Right lobe of liver (tissue), 4 donors: ENCODE data around the gene ARHGAP22.
"Not testable (repeated sequence)": the region's sequence is repeated elsewhere in the genome, so short reads cannot be mapped to it uniquely, and the experiment has no call there.

Source experiments
- CTCF ChIP-seq, 4 donors: fragments of 200-600 bp in 3 of 4; fragments of 450-650 bp in 1 of 4; IDR thresholded peaks; one replicate each; pipeline versions ENCODE4 v1.5.1 to v1.8.0; 2016 to 2022; ENCODE audit warnings: antibody characterized with exemption in 4 of 4, mild to moderate bottlenecking in 2 of 4
- POLR2A ChIP-seq: fragments of 450-650 bp; IDR thresholded peaks from one replicate; pipeline ENCODE4 v1.6.1; 2017; ENCODE audit warnings: antibody characterized with exemption, mild to moderate bottlenecking
- donor health status: DM: no; HTN: no; CAD: no.
- donor health status: DM: no; HTN: no; CAD: no.
- donor health status: DM: no; HTN: yes; CAD: no.

DNA sequence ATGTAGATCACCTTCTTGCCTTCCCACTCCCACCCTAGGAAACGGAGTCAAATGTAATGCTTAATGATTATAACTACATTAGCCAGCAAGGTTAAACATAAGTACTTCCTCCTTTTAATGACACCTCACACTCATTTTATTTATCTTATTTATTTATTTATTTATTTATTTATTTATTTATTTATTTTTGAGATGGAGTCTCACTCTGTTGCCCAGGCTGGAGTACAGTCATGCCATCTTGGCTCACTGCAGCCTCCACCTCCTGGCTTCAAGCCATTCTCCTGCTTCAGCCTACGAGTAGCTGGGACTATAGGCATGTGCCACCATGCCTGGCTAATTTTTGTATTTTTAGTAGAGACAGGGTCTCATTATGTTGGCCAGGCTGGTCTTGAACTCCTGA is 183.0 kb downstream of the ARHGAP22 start:
- TF ChIP-seq CTCF (IDR thresholded peaks at IDR 0.05); POLR2A: not testable (repeated sequence)
